NT2/D1 (cell line): ENCODE measurements around the gene CNGB1.

Source experiments
- SUZ12 ChIP-seq: IDR thresholded peaks from 2 replicates; pipeline ENCODE4 v1.6.1; 2011; ENCODE audit not compliant: insufficient read length, insufficient read depth; ENCODE audit errors: extremely low read depth
- ZNF274 ChIP-seq: IDR thresholded peaks from 2 replicates; pipeline ENCODE4 v1.6.1; 2011; ENCODE audit warnings: mild to moderate bottlenecking, low read depth, low read length

- TF ChIP-seq ZNF274 (no peak), SUZ12 (no peak)
Measured at GRCh38 chr16:57979006-57979585, 8.2 kb upstream of the CNGB1 start.
